ENCODE measurements around the gene AHRR. TPM values are rescaled to one million over a fixed set of nuclear protein-coding genes. Genes with fewer than 3 reads are reported as not detected.
"Not testable (repeated sequence)": the region's sequence is repeated elsewhere in the genome, so short reads cannot be mapped to it uniquely, and the experiment has no call there.

AHRR gene
- total RNA-seq, 1 experiment from 2014 or later, result 1.9 TPM

- H3K4me3 ChIP-seq (ENCODE audit: low read length), result no peak overlapping the region
- no TSS peak for BruUV-seq (replicated peaks)
- no peaks in the 10 kb centered on the region for H3K27me3 ChIP-seq (ENCODE audit: low read length)
- H3K9me3 ChIP-seq (ENCODE audit: low read length), result no peaks in the 10 kb centered on the region
- CTCF ChIA-PET, result no interaction called here
- no peaks in the 10 kb centered on the region for H3F3A ChIP-seq (ENCODE audit: low read length, unreplicated experiment)
- H3K36me3 ChIP-seq (ENCODE audit: low read depth, low read length), result no peaks in the 10 kb centered on the region
- no peaks in the 10 kb centered on the region for H4K20me1 ChIP-seq (ENCODE audit: low read length)
- no peaks in the 10 kb centered on the region for H3K4me1 ChIP-seq (ENCODE audit: insufficient read depth, low read length)
- POLR2A ChIA-PET (ENCODE audit: unreplicated experiment), result no interaction called here
- intact Hi-C loops (cut with micrococcal nuclease), result no loop called here
- H3K9me2 ChIP-seq (replicated peaks; ENCODE audit: low read length), result no peaks in the 10 kb centered on the region
- no peaks in the 10 kb centered on the region for H3K79me2 ChIP-seq (ENCODE audit: low read length)
- no peak overlapping the region for H2AFZ ChIP-seq (ENCODE audit: low read length)
- H3K9ac ChIP-seq (ENCODE audit: low read length), result no peak overlapping the region
- H3K4me2 ChIP-seq (ENCODE audit: low read length), result no peak overlapping the region
- ATAC-seq, result no peak
- no peak for TF ChIP-seq EZH2phosphoT487 (IDR thresholded peaks at IDR 0.05; ENCODE audit: borderline replicate concordance, low read length)
- no peak for TF ChIP-seq EZH2 (IDR thresholded peaks at IDR 0.05; ENCODE audit: low read length, unreplicated experiment)
- TF ChIP-seq, protein P1, sequence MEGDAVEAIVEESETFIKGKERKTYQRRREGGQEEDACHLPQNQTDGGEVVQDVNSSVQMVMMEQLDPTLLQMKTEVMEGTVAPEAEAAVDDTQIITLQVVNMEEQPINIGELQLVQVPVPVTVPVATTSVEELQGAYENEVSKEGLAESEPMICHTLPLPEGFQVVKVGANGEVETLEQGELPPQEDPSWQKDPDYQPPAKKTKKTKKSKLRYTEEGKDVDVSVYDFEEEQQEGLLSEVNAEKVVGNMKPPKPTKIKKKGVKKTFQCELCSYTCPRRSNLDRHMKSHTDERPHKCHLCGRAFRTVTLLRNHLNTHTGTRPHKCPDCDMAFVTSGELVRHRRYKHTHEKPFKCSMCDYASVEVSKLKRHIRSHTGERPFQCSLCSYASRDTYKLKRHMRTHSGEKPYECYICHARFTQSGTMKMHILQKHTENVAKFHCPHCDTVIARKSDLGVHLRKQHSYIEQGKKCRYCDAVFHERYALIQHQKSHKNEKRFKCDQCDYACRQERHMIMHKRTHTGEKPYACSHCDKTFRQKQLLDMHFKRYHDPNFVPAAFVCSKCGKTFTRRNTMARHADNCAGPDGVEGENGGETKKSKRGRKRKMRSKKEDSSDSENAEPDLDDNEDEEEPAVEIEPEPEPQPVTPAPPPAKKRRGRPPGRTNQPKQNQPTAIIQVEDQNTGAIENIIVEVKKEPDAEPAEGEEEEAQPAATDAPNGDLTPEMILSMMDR (conservative IDR thresholded peaks at IDR 0.05; ENCODE audit: low read depth, low read length), result no peak
- no peak overlapping the region for H3K27ac ChIP-seq (ENCODE audit: low read length)
- no peak for DNase-seq
These were observed 164.5 kb downstream of the AHRR start for GRCh38 chr5:485946-486491.

DNA sequence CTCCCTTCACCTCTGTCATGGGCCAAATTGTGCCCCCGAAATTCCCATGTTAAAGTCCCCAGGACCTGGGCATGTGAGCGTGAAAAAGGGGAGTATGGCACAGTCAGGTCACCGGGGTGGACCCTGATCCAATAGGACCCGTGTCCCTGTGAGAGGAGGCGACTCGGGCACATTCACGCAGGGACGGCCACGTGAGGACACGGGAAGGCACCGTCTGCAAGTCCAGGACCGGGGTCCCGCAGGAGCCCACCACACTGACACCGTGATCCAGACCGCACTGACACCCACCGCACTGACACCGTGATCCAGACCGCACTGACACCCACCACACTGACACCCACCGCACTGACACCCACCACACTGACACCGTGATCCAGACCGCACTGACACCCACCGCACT, 165.1 kb downstream of the AHRR start:
- H3K9me2 ChIP-seq (replicated peaks; ENCODE audit: low read length); H3K27me3 ChIP-seq (ENCODE audit: low read length); H3K4me2 ChIP-seq (ENCODE audit: low read length); H3K9me3 ChIP-seq (ENCODE audit: low read length); H3K36me3 ChIP-seq (ENCODE audit: low read depth, low read length); H3K79me2 ChIP-seq (ENCODE audit: low read length); H3K27ac ChIP-seq (ENCODE audit: low read length); H3K9ac ChIP-seq (ENCODE audit: low read length); BruUV-seq (replicated peaks); CTCF ChIA-PET; H4K20me1 ChIP-seq (ENCODE audit: low read length); DNase-seq; H2AFZ ChIP-seq (ENCODE audit: low read length); ATAC-seq; H3K4me1 ChIP-seq (ENCODE audit: insufficient read depth, low read length); H3K4me3 ChIP-seq (ENCODE audit: low read length); POLR2A ChIA-PET (ENCODE audit: unreplicated experiment); intact Hi-C loops (cut with micrococcal nuclease); H3F3A ChIP-seq (ENCODE audit: low read length, unreplicated experiment): not testable (repeated sequence)

Other genes starting within 250 kb of the AHRR start
- 1.2 and 1.4 TPM in 2 replicates for gene PLEKHG4B, start 229.5 kb upstream of the AHRR start, total RNA-seq (2014; rRNA removed)
- gene LRRC14B, start 130.2 kb upstream of the AHRR start, total RNA-seq (2014; rRNA removed), result not detected in 2 replicates
- gene CCDC127, start 103.6 kb upstream of the AHRR start, total RNA-seq (2014; rRNA removed), result 4.1 and 5.4 TPM in 2 replicates
- gene SDHA, start 103.4 kb upstream of the AHRR start, total RNA-seq (2014; rRNA removed), result 163 and 181 TPM in 2 replicates
- 158 and 200 TPM in 2 replicates for gene PDCD6, start 50.1 kb upstream of the AHRR start, total RNA-seq (2014; rRNA removed)
- gene EXOC3, start 121.5 kb downstream of the AHRR start, total RNA-seq (2014; rRNA removed), result 31.3 and 42.1 TPM in 2 replicates
- 4.7 and 4.9 TPM in 2 replicates for gene SLC9A3, start 202.7 kb downstream of the AHRR start, total RNA-seq (2014; rRNA removed)